HuH-7.5 (cell line): Measurements from ENCODE around the gene AKAP13.
A peak's percentile ranks its signal among the peaks of the same experiment; 100 is the strongest.
"Not testable (repeated sequence)": the region's sequence is repeated elsewhere in the genome, so short reads cannot be mapped to it uniquely, and the experiment has no call there.

Experiments used
- DNase-seq: peaks from one replicate; pipeline ENCODE4 v3.0.0; 2011; ENCODE audit warnings: low spot score

Gene AKAP13

DNA sequence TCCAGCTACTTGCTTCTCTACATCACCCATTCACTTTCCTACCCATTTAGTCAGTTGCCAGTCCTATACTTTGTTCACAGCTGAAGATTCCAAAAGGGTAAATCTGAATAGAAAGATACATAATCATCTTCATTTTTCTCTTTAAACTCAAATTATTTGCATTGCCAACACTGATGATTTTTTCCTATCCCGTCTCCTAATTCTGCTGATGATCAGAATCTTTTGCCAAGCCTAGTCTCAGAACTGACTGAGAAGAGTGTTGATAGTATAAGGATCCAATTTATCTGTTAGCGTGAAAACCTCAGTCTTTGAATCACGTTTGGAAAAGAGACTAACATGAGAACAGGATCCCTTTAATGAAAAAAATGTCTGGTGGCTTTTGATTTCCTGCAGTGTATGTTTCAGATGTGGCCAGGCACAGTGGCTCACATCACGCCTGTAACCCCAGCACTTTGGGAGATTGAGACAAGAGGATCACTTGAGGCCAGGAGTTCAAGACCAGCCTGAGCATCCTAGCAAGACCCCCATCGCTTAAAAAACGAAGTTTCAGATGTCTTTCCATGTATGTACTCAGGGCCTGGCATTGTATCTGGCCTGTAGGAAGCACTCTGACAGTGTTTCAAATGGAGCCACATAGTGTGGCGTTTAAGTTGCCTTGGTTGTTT, 244.9 kb downstream of the AKAP13 start:
- DNase-seq = no peak

DNA sequence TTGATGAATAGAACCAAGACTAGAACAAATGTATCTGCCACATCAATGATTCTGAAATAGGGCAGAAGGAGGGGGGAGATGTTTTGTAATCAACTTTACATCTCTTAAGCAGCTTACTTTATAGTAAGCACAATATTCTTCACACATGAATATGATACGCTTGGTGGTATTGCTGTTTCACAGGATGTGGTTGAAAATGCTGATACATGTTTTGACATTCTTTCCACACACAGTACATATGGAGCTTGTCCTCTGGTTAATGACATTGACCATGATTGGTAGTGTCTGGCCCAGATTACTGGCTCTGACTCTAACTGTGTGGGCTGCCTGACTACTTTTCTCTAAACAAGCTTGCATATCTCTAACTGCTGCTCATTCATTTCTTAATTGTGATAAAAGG, 245.5 kb downstream of the AKAP13 start:
- no peak for DNase-seq

DNA sequence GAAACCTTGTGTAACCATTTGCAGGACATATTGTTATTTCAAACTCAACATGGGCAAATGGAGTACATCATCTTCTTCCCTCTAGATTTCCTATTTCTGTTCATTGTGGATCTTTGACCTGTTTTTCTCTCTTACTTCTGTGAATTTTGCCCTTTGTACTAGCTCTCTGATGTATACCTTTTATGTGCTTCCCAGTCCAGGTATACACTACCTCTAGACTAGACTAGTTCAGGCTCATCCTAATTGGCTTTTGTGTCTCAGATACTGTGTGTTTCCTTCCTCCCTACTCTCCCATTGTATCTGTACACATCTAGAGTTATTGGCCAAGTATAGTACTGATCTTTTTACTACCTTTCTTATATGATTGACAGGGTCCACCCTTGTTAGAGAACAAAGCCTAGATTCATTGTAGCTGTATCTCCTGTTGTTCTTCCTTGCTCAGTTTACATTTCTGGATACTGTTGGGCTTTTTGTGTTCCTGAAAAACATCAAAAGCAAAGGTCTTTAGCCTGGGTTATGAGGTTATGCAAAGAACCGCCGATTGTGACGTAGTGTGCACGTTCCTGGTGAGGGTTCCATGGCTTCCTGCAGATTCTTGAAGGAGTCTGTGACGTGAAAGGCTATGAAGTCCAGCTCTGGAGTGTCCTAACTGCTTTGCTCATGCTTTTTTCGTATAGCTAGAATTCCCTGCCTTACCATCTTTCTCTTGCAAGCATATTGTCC, 247.0 kb downstream of the AKAP13 start:
- no peak for DNase-seq

DNA sequence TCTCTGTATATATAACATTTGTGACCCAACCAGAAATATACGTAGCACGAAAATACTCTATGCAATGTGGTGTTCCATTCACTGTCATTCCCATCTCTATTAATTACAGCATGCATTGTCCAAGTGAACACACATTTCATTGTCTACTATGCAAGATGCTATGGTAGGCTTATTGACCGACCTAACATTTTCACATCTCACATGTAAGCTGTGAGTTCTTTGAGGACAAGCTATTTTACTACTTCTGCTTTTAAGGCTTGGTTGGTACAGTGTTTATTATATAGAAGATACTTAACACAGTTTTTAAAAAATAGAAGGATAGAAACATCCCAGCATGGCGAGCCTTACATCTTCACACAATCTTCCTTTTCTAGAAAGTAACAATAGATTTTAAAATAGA, 249.9 kb downstream of the AKAP13 start:
- DNase-seq = no peak

- no peak for DNase-seq
These were observed 250.6 kb downstream of the AKAP13 start for GRCh38 chr15:85631018-85631417.

GRCh38 chr15:85632014-85632413, 251.6 kb downstream of the AKAP13 start:
- DNase-seq = no peak

GRCh38 chr15:85633859-85634258, 253.5 kb downstream of the AKAP13 start:
- no peak for DNase-seq

GRCh38 chr15:85636351-85636750, 255.9 kb downstream of the AKAP13 start:
- DNase-seq = no peak

GRCh38 chr15:85639752-85640381, 259.5 kb downstream of the AKAP13 start:
- DNase-seq = no peak

DNA sequence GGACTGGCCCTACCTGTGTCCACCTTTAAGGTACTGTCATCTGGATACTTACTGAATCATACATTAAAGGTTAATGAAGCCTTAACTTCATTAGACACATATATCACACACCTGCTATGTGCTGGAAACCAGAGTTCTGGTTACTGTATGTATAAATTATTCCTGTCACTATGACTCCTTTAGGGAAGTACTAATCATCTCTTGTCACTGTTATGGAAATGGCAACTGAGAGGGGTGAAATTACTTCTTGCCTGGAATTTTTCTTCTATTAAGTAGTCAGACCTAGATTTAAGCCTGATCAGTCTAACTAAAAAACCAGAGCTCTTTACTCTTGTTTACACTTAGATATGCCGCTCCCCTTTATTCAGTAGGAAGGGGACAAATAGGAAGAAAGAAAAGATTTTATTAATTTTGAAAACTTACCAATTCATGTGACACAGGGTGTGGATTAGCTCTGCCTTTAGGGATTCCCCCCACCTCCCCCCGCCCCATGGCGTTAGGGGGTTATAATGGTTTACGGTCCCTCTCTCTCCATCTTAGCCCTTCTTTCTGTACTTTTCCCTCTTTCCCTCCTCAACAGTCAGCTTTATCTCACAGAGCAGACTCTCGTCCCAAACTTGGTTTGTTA, 261.8 kb downstream of the AKAP13 start:
- DNase-seq = no peak

GRCh38 chr15:85642693-85643066, 262.3 kb downstream of the AKAP13 start:
- DNase-seq = no peak

DNA sequence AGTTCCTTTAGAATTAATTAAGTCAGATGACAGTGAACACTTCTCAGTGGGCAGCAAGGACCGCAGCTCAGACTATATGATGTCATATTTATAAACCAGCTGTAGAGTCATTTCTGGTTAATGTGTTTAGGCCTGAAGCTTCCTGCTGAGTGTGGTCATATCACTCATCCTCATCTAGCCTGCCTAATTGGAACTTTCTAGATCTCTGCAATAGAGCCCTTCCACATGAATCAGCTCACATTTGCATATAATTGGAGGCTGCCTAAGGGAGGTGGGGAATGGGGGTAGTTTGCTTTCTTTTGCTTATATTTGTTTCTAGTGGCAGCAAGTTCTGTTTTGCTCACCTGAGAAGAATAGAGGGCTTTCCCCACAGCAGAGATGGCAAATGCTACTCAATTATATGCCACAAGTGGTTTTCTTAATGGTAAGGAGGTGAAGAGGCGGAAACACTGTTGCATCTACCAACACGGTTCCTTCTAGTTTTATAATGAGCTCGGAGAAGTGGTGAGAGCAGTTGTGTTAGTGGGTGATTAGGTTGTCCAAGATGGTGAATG, 266.2 kb downstream of the AKAP13 start:
- DNase-seq = no peak

GRCh38 chr15:85649372-85649771, 269.0 kb downstream of the AKAP13 start:
- peak; percentile 27 for DNase-seq

- no peak for DNase-seq
These were observed 271.1 kb downstream of the AKAP13 start for GRCh38 chr15:85651548-85651947.

DNA sequence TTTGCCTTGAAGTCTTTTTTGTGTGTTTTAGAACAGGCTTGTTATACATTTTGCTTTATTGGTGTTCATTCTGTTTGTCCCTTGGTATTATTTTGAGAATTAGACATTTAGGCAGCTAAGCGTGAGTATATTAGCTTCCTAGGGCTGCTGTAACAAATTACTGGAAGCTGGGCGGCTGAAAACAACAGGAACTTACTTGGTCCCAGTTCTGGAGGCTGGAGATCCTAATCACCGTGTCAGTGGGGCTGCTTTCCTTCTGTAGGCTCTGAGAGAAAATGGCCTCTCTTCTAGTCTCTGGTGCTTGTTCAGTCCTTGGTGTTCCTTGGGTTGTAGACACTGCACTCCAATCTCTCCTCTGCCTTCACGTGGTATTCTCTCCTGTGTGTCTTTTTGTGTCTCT, 272.1 kb downstream of the AKAP13 start:
- DNase-seq = no peak

- no peak for DNase-seq
These were observed 276.7 kb downstream of the AKAP13 start for GRCh38 chr15:85657132-85657531.

DNA sequence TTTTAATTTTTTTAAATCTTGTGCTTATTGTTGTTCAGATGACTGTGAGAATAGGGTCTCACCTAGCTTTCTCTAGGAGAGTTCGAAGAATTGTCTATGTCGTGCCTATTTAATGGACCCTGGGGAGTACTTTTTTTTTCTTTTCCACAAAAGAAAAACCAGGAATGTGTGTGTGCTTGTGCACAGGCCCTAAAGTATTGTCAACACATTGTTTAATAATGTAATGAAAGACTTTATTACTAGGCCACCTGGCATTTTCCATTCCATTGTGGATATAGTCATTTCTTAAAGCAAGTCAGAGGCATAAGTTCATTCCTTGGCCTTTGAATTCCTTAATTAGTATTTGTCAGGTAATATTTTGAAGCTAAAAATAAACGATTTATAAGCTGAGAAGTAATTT, 278.4 kb downstream of the AKAP13 start:
- no peak for DNase-seq

- no peak for DNase-seq
These were observed 281.5 kb downstream of the AKAP13 start for GRCh38 chr15:85661859-85662258.

DNA sequence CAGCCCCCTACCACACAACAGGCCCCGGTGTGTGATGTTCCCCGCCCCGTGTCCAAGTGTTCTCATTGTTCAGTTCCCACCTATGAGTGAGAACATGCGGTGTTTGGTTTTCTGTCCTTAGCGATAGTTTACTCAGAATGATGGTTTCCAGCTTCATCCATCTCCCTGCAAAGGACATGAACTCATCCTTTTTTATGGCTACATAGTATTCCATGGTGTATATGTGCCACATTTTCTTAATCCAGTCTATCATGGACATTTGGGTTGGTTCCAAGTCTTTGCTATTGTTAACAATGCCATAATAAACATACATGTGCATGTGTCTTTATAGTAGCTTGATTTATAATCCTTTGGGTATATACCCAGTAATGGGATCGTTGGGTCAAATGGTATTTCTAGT, 285.3 kb downstream of the AKAP13 start:
- DNase-seq = not testable (repeated sequence)

GRCh38 chr15:85667491-85668424, 287.4 kb downstream of the AKAP13 start:
- no peak for DNase-seq

GRCh38 chr15:85671156-85671555, 290.8 kb downstream of the AKAP13 start:
- DNase-seq = no peak
